Measurements from ENCODE around the gene MYBBP1A.

DNA sequence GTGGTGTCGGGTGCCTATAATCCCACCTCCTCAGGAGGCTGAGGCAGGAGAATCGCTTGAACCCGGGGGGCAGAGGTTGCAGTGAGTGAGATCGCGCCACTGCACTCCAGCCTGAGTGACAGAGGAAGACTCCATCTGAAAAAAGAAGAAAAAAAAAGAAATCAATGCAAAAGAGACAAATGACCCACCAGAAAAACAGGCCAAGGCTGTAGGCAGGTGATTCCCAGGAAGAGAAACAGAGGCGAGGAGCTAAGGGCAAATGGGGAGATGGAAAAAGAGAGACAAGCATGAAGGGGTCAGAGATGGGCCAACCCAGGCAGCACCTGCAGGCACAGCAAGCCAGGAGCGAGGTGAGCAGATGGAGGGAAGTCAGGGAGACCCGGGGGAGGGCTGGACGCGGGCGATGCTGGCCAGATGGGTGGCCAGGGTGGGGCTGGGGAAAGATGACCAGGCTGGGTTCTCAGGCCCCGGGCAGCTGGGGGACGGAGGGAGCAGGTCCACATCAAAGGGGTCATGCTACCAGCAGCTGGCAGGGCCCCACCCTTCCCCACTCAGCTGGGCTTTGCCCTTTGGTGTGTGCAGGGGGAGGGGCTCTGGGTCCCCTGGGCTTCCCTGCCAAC is 25.5 kb downstream of the MYBBP1A start:
- TF ChIP-seq POLR2A (IDR thresholded peaks at IDR 0.05; ENCODE audit: low read length) (no peak), GATA1 (IDR thresholded peaks at IDR 0.05; ENCODE audit: low read depth, low read length) (no peak)

Measured in erythroblast (primary cell).